Caco-2 (cell line): ENCODE data around the gene FNTB. TPM values are rescaled to one million over a fixed set of nuclear protein-coding genes. Genes with fewer than 3 reads are reported as not detected.

Experiments
- BruUV-seq: library from RNA; stranded (reverse); fragments of 400-500 nt; replicated peaks from 2 replicates; lab custom pipeline; 2021; lab: Mats Ljungman, UMichigan
- CTCF ChIA-PET: fragments of 300-600 bp; sonication (Branson Sonifier 250); formaldehyde crosslinking; loops from one replicate; lab custom pipeline; 2022; ENCODE audit warnings: antibody characterized with exemption; lab: Charles Lee
- POLR2A ChIA-PET: fragments of 300-600 bp; sonication (Branson Sonifier 250); formaldehyde crosslinking; loops from one replicate; lab custom pipeline; 2022; ENCODE audit warnings: antibody characterized with exemption; lab: Charles Lee
- DNase-seq, 2 experiments: peaks; one replicate each; pipeline versions ENCODE4 v3.0.0 to v3.0.0-alpha.2; 2020 to 2022
- H3K27me3 ChIP-seq: replicated peaks from 2 replicates; pipeline ENCODE4 v1.6.0; 2011; ENCODE audit warnings: low read length; ENCODE audit not compliant: control insufficient read depth, insufficient read depth
- H3K36me3 ChIP-seq: 2 replicates; pipeline ENCODE4 v1.5.1; 2011; ENCODE audit warnings: low read length; ENCODE audit not compliant: control insufficient read depth, insufficient read depth
- H3K4me1 ChIP-seq: fragments of 250-450 bp; sonication (Bioruptor Pico); 2 replicates; pipeline ENCODE4 v1.5.1; 2020; ENCODE audit warnings: mild to moderate bottlenecking
- H3K4me3 ChIP-seq: 2 replicates; pipeline ENCODE4 v1.5.1; 2011; ENCODE audit warnings: low read depth, mild to moderate bottlenecking, control low read depth, low read length
- H3K9me3 ChIP-seq: fragments of 250-450 bp; sonication (Bioruptor Pico); 2 replicates; pipeline ENCODE4 v1.5.1; 2020; ENCODE audit warnings: mild to moderate bottlenecking, moderate library complexity
- H3K27ac Mint-ChIP-seq: one replicate; pipeline ENCODE4 v1.8.0; 2022; ENCODE audit warnings: mixed read lengths; ENCODE audit not compliant: unreplicated experiment
- H3K27me3 Mint-ChIP-seq: one replicate; pipeline ENCODE4 v1.8.0; 2022; ENCODE audit warnings: mixed read lengths; ENCODE audit not compliant: insufficient read depth, unreplicated experiment
- H3K36me3 Mint-ChIP-seq: one replicate; pipeline ENCODE4 v1.8.0; 2022; ENCODE audit warnings: mild to moderate bottlenecking, mixed read lengths; ENCODE audit not compliant: insufficient read depth, unreplicated experiment
- H3K4me1 Mint-ChIP-seq: one replicate; pipeline ENCODE4 v1.8.0; 2022; ENCODE audit warnings: low read depth, mixed read lengths; ENCODE audit not compliant: unreplicated experiment
- H3K4me3 Mint-ChIP-seq: one replicate; pipeline ENCODE4 v1.8.0; 2022; ENCODE audit warnings: mild to moderate bottlenecking, moderate library complexity, mixed read lengths; ENCODE audit not compliant: unreplicated experiment
- H3K9me3 Mint-ChIP-seq: one replicate; pipeline ENCODE4 v1.8.0; 2022; ENCODE audit warnings: mixed read lengths; ENCODE audit not compliant: unreplicated experiment
- CTCF ChIP-seq, 2 experiments: fragments of 200-600 bp in 1 of 2; IDR thresholded peaks; 1 replicate in 1 of 2; 2 replicates in 1 of 2; pipeline versions ENCODE4 v1.5.1 to v1.8.0; 2011 to 2022; ENCODE audit warnings: antibody characterized with exemption in 1 of 2, control low read depth in 1 of 2, inconsistent platforms in 1 of 2, low read depth in 1 of 2, low read length in 1 of 2, mild to moderate bottlenecking in 1 of 2, moderate library complexity in 1 of 2; ENCODE audit not compliant: insufficient read depth in 1 of 2, severe bottlenecking in 1 of 2, unreplicated experiment in 1 of 2
- intact Hi-C: fragments of 100-400 bp; cut with micrococcal nuclease; formaldehyde crosslinking; loops from one replicate; pipeline ENCODE4 v1.10.0; 2022; ENCODE audit not compliant: unreplicated experiment
- total RNA-seq: library from RNA; stranded (reverse); gene quantifications from 2 replicates; pipeline ENCODE4 v1.2.3, GENCODE V29; 2022

Gene FNTB
- total RNA-seq, 1 experiment from 2014 or later = 21.2 TPM

- intact Hi-C loops = no loop called here
- H3K27me3 Mint-ChIP-seq = no peaks in the 10 kb centered on the region
Observed at GRCh38 chr14:65042296-65042695, 55.6 kb downstream of the FNTB start.

GRCh38 chr14:65042731-65043372, 56.2 kb downstream of the FNTB start:
- ChIA-PET POLR2A (interaction anchor here (0.6 kb wide), 1 partner anchor 586 kb away, joined by 5 read pairs; no protein-coding TSS in a partner anchor), CTCF (no interaction called here)
- no peaks in the 10 kb centered on the region; the same call in 1 of the 2 replicates for H3K36me3 ChIP-seq
- Mint-ChIP-seq H3K36me3 (peaks cover 10% of the 10 kb centered on the region), H3K4me1 (peaks cover 13% of the 10 kb centered on the region), H3K27ac (no peak overlapping the region), H3K27me3 (no peaks in the 10 kb centered on the region), H3K4me3 (no peak overlapping the region), H3K9me3 (no peaks in the 10 kb centered on the region)
- no peaks in the 10 kb centered on the region for H3K9me3 ChIP-seq
- DNase-seq = no peak
- no peaks in the 10 kb centered on the region for H3K4me1 ChIP-seq
- TF ChIP-seq CTCF (IDR thresholded peaks at IDR 0.05; ENCODE audit: insufficient read depth in 1 of 2, low read depth in 1 of 2, low read length in 1 of 2, severe bottlenecking in 1 of 2, unreplicated experiment in 1 of 2) = no peak
- intact Hi-C loops = no loop called here
- BruUV-seq = no TSS peak
- H3K4me3 ChIP-seq = no peak overlapping the region
- H3K27me3 ChIP-seq = no peaks in the 10 kb centered on the region

More at GRCh38 chr14:65042296-65042695, 55.6 kb downstream of the FNTB start:
- Mint-ChIP-seq H3K4me1 (peaks cover 8% of the 10 kb centered on the region), H3K9me3 (no peaks in the 10 kb centered on the region), H3K27ac (no peak overlapping the region), H3K4me3 (no peak overlapping the region), H3K36me3 (peaks cover 10% of the 10 kb centered on the region)
- H3K27me3 ChIP-seq = no peaks in the 10 kb centered on the region
- DNase-seq = no peak
- H3K4me3 ChIP-seq = no peak overlapping the region
- H3K36me3 ChIP-seq = no peaks in the 10 kb centered on the region; the same call in 1 of the 2 replicates
- no peak for TF ChIP-seq CTCF (IDR thresholded peaks at IDR 0.05; ENCODE audit: insufficient read depth in 1 of 2, low read depth in 1 of 2, low read length in 1 of 2, severe bottlenecking in 1 of 2, unreplicated experiment in 1 of 2)
- no TSS peak for BruUV-seq
- ChIA-PET CTCF (no interaction called here), POLR2A (no interaction called here)
- no peaks in the 10 kb centered on the region for H3K9me3 ChIP-seq
- no peaks in the 10 kb centered on the region for H3K4me1 ChIP-seq

GRCh38 chr14:65043893-65044595, 57.3 kb downstream of the FNTB start:
- CTCF ChIA-PET = no interaction called here
- H3K36me3 ChIP-seq = no peaks in the 10 kb centered on the region; the same call in 1 of the 2 replicates
- H3K27me3 ChIP-seq = no peaks in the 10 kb centered on the region
- Mint-ChIP-seq H3K36me3 (peaks cover 10% of the 10 kb centered on the region), H3K27ac (no peak overlapping the region), H3K4me1 (peaks cover 8% of the 10 kb centered on the region), H3K27me3 (no peaks in the 10 kb centered on the region), H3K4me3 (no peak overlapping the region), H3K9me3 (no peaks in the 10 kb centered on the region)
- no peaks in the 10 kb centered on the region for H3K4me1 ChIP-seq
- no peak for DNase-seq
- H3K4me3 ChIP-seq = no peak overlapping the region
- POLR2A ChIA-PET = interaction anchor here (0.6 kb wide), 1 partner anchor 584 kb away, joined by 5 read pairs; no protein-coding TSS in a partner anchor
- no peak for TF ChIP-seq CTCF (IDR thresholded peaks at IDR 0.05; ENCODE audit: insufficient read depth in 1 of 2, low read depth in 1 of 2, low read length in 1 of 2, severe bottlenecking in 1 of 2, unreplicated experiment in 1 of 2)
- intact Hi-C loops = no loop called here
- no TSS peak for BruUV-seq
- no peaks in the 10 kb centered on the region for H3K9me3 ChIP-seq
